ENCODE results near the gene GALNS. TPM values are rescaled to one million over a fixed set of nuclear protein-coding genes. Genes with fewer than 3 reads are reported as not detected.
A peak's percentile ranks its signal among the peaks of the same experiment; 100 is the strongest.
"Not testable (repeated sequence)": the region's sequence is repeated elsewhere in the genome, so short reads cannot be mapped to it uniquely, and the experiment has no call there.

Gene GALNS
- total RNA-seq, 2 donors from 2014 or later = 24.8 to 38.7 TPM

- no peak for DNase-seq (ENCODE audit: low spot score)
- TF ChIP-seq CTCF (IDR thresholded peaks at IDR 0.05) = no peak
- H3K27me3 ChIP-seq (replicated peaks; ENCODE audit: insufficient read depth) = no peaks in the 10 kb centered on the region
Measured at GRCh38 chr16:88793251-88793954, 63.3 kb downstream of the GALNS start.

GRCh38 chr16:88792668-88793250, 64.0 kb downstream of the GALNS start:
- no peak overlapping the region for H3K27ac ChIP-seq
- no peak for TF ChIP-seq CTCF (IDR thresholded peaks at IDR 0.05)
- H3K36me3 ChIP-seq = no peaks in the 10 kb centered on the region
- no peaks in the 10 kb centered on the region for H3K4me1 ChIP-seq (ENCODE audit: control insufficient read depth in 1 of 2, low read depth in 2 of 2)
- no peak overlapping the region for H3K4me3 ChIP-seq
- H3K9me3 ChIP-seq = no peaks in the 10 kb centered on the region
- DNase-seq (ENCODE audit: low spot score) = no peak
- no peak for ATAC-seq (ENCODE audit: insufficient number of reproducible peaks, low FRiP score, low read depth)
- no peaks in the 10 kb centered on the region for H3K27me3 ChIP-seq (replicated peaks; ENCODE audit: insufficient read depth)

More at GRCh38 chr16:88793251-88793954, 63.3 kb downstream of the GALNS start:
- ATAC-seq (ENCODE audit: insufficient number of reproducible peaks, low FRiP score, low read depth) = no peak
- Histone ChIP-seq H3K9me3 (no peaks in the 10 kb centered on the region), H3K27ac (no peak overlapping the region), H3K36me3 (no peaks in the 10 kb centered on the region), H3K4me3 (no peak overlapping the region), H3K4me1 (ENCODE audit: control insufficient read depth in 1 of 2, low read depth in 2 of 2) (no peaks in the 10 kb centered on the region)

- ATAC-seq (ENCODE audit: insufficient number of reproducible peaks, low FRiP score, low read depth) = no peak
Measured at GRCh38 chr16:88792078-88792550, 64.6 kb downstream of the GALNS start.

GRCh38 chr16:88790312-88791211, 66.2 kb downstream of the GALNS start:
- Histone ChIP-seq H3K27ac (no peak overlapping the region), H3K27me3 (replicated peaks; ENCODE audit: insufficient read depth) (no peaks in the 10 kb centered on the region), H3K4me1 (ENCODE audit: control insufficient read depth in 1 of 2, low read depth in 2 of 2) (peaks cover 0 to 2% of the 10 kb centered on the region in 2 donors), H3K9me3 (no peaks in the 10 kb centered on the region), H3K36me3 (no peaks in the 10 kb centered on the region), H3K4me3 (peak overlapping the region; percentile 11)
- no peak for DNase-seq (ENCODE audit: low spot score)
- no peak for ATAC-seq (ENCODE audit: insufficient number of reproducible peaks, low FRiP score, low read depth)
- no peak for TF ChIP-seq CTCF (IDR thresholded peaks at IDR 0.05)

More at GRCh38 chr16:88792078-88792550, 64.6 kb downstream of the GALNS start:
- Histone ChIP-seq H3K27ac (no peak overlapping the region), H3K4me3 (no peak overlapping the region), H3K27me3 (replicated peaks; ENCODE audit: insufficient read depth) (no peaks in the 10 kb centered on the region), H3K9me3 (no peaks in the 10 kb centered on the region), H3K36me3 (no peaks in the 10 kb centered on the region), H3K4me1 (ENCODE audit: control insufficient read depth in 1 of 2, low read depth in 2 of 2) (no peaks in the 10 kb centered on the region)
- no peak for TF ChIP-seq CTCF (IDR thresholded peaks at IDR 0.05)
- DNase-seq (ENCODE audit: low spot score) = no peak

GRCh38 chr16:88789594-88789993, 67.2 kb downstream of the GALNS start:
- Histone ChIP-seq H3K9me3 (no peaks in the 10 kb centered on the region), H3K36me3 (no peaks in the 10 kb centered on the region), H3K27me3 (replicated peaks; ENCODE audit: insufficient read depth) (no peaks in the 10 kb centered on the region), H3K27ac (no peak overlapping the region), H3K4me3 (no peak overlapping the region), H3K4me1 (ENCODE audit: control insufficient read depth in 1 of 2, low read depth in 2 of 2) (peaks cover 0 to 3% of the 10 kb centered on the region in 2 donors)
- DNase-seq (ENCODE audit: low spot score) = no peak
- TF ChIP-seq CTCF (IDR thresholded peaks at IDR 0.05) = no peak
- ATAC-seq (ENCODE audit: insufficient number of reproducible peaks, low FRiP score, low read depth) = no peak

GRCh38 chr16:88788749-88789148, 68.0 kb downstream of the GALNS start:
- ATAC-seq (ENCODE audit: insufficient number of reproducible peaks, low FRiP score, low read depth); H3K27ac ChIP-seq; H3K36me3 ChIP-seq; H3K4me3 ChIP-seq; H3K27me3 ChIP-seq (replicated peaks; ENCODE audit: insufficient read depth); H3K4me1 ChIP-seq (ENCODE audit: control insufficient read depth in 1 of 2, low read depth in 2 of 2); H3K9me3 ChIP-seq; DNase-seq (ENCODE audit: low spot score): not testable (repeated sequence)
